ENCODE results near the gene PPIF.

GRCh38 chr10:79376751-79377556 is 29.7 kb downstream of the PPIF start:
- TF ChIP-seq CTCF (IDR thresholded peaks at IDR 0.05) (no peak), POLR2AphosphoS5 (IDR thresholded peaks at IDR 0.05) (no peak), POLR2A (IDR thresholded peaks at IDR 0.05) (no peak)
